A673 (cell line): Measurements from ENCODE around the gene PDE8A.

Source experiments
- EZH2 ChIP-seq: fragments of 200-600 bp; sonication (generic); IDR thresholded peaks from 2 replicates; pipeline ENCODE4 v1.6.1; 2017; ENCODE audit warnings: borderline replicate concordance, low read depth, mild to moderate bottlenecking, mixed read lengths, antibody characterized with exemption, low read length; ENCODE audit not compliant: poor library complexity, severe bottlenecking
- TF ChIP-seq, protein P1 (sequence below): fragments of 300-800, 200-600 bp; sonication (generic); conservative IDR thresholded peaks from 2 replicates; pipeline ENCODE4 v1.5.1; 2017; ENCODE audit warnings: low read depth, mild to moderate bottlenecking, antibody characterized with exemption, low read length, moderate library complexity, mixed read lengths

DNA sequence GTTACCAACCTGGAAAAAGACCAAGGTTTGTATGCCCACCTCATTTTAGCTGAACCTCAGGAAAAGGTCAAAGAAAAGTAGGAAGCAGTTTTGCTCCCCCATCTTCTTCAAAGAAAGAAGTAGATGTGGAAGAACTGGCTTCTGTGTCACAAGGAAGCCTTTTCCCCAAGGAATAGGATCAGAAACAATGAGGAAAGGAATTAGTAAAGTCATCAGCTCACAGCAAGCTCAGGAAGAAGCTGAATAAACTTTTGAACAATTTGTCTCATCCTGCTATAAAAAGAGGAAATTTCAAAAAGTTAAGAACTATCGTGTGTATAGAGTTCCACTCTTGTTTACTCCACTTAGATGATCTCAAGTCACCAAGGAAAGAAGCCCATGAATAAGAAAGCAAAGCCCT lies 174.2 kb downstream of the PDE8A start:
- TF ChIP-seq, protein P1, sequence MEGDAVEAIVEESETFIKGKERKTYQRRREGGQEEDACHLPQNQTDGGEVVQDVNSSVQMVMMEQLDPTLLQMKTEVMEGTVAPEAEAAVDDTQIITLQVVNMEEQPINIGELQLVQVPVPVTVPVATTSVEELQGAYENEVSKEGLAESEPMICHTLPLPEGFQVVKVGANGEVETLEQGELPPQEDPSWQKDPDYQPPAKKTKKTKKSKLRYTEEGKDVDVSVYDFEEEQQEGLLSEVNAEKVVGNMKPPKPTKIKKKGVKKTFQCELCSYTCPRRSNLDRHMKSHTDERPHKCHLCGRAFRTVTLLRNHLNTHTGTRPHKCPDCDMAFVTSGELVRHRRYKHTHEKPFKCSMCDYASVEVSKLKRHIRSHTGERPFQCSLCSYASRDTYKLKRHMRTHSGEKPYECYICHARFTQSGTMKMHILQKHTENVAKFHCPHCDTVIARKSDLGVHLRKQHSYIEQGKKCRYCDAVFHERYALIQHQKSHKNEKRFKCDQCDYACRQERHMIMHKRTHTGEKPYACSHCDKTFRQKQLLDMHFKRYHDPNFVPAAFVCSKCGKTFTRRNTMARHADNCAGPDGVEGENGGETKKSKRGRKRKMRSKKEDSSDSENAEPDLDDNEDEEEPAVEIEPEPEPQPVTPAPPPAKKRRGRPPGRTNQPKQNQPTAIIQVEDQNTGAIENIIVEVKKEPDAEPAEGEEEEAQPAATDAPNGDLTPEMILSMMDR: no peak
- TF ChIP-seq EZH2: no peak
